ENCODE measurements around the gene TTC32. TPM values are rescaled to one million over a fixed set of nuclear protein-coding genes. Genes with fewer than 3 reads are reported as not detected.

Gene TTC32
- 10 to 100 TPM; 16.6 to 20.6 TPM for total RNA-seq

DNA sequence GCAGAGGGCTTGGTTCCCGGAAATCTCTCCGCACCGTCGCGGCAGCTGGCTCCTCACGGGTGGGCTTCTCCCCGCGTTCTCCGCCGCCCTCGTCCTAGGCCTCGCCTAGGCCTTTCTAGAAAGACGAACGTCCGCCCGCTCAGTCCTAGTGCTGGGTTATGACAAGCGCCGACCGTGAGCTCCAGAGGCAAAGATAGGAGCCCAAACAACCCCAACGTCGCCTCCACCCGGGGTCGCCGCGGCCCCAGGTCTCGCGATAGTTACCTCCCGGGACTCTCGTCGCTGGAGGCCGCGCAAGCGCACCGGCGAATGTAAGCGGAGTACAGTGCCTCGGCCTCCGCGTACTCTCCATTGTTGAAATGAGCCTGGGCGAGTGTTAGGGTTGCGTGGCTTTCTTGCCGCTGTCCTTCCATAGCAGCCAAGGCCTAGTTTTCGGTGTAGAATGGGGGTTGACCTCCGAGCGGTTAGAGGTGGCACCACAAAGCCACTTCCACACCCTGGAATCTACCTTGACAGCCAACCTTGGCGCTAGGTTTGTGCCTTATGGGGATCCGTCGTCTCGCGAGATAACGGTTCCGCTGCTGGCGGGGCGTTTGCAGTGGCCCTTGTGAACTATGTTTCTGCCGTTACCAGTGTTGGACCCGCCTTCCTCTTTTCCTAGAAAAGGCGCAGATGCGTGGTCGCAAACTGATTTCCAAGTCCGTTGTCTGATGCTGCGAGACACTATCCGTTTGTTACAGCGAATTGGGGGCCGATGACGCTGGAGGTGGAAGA is at the start of gene TTC32:
Gene TTC32, minus strand, starts transcription at position 542 of the 774 bp plus-strand sequence. Its CDS starts 129 bp downstream, at position 413.
- TF ChIP-seq POLR2A (IDR thresholded peaks at IDR 0.05) (peak; percentile 82), CTCF (IDR thresholded peaks at IDR 0.05) (peak in 2 of 4 experiments; percentile 9 to 43), POLR2AphosphoS5 (IDR thresholded peaks at IDR 0.05) (peak; percentile 86)
- DNase-seq (ENCODE audit: low spot score) = peak; percentile 90
- Histone ChIP-seq H3K27ac (peak within 1 kb of the TSS; percentile 95 to 97), H3K36me3 (no peaks in the 10 kb centered on the region), H3K9me3 (no peaks in the 10 kb centered on the region), H3K27me3 (replicated peaks; ENCODE audit: insufficient read depth) (no peaks in the 10 kb centered on the region), H3K4me3 (peak within 1 kb of the TSS; percentile 81 to 96), H3K4me1 (replicated peaks) (peaks cover 12% of the 10 kb centered on the region)
- intact Hi-C loops (cut with DNase I) = no loop called here
- WGBS = under 1% methylated on average over 63 of the region's 65 CpGs

DNA sequence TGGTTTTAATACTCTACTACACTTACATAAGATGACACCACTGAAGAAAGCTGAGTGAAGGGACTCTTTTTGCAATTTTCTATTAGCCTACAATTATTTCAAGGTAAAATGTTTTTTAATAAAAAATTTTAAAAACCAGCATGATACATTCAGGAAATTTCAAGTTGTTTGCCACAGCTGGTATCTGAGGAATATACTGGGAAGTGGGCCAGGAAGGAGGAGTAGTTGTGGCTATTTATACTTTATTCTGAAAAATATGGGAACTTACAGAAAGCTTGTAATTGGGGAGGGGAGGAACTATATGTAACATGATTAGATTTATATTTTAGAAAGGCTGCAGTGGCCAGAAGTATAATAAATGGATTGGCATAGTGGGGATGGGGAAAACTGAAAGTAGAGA is 47.3 kb upstream of the TTC32 start:
- DNase-seq (ENCODE audit: low spot score) = no peak
- no peaks in the 10 kb centered on the region for H3K36me3 ChIP-seq
- H3K27me3 ChIP-seq (replicated peaks; ENCODE audit: insufficient read depth) = no peaks in the 10 kb centered on the region
- H3K4me1 ChIP-seq (replicated peaks) = no peaks in the 10 kb centered on the region
- no peaks in the 10 kb centered on the region for H3K9me3 ChIP-seq
- no peak overlapping the region for H3K4me3 ChIP-seq
- no peak overlapping the region for H3K27ac ChIP-seq
- no peak for TF ChIP-seq POLR2A (IDR thresholded peaks at IDR 0.05)
- TF ChIP-seq POLR2AphosphoS5 (IDR thresholded peaks at IDR 0.05) = no peak
- TF ChIP-seq CTCF (IDR thresholded peaks at IDR 0.05) = no peak
- intact Hi-C loops (cut with DNase I) = no loop called here

- H3K36me3 ChIP-seq = no peaks in the 10 kb centered on the region
- no peak for DNase-seq (ENCODE audit: low spot score)
- H3K4me3 ChIP-seq = no peak overlapping the region
- H3K4me1 ChIP-seq (replicated peaks) = no peaks in the 10 kb centered on the region
- no peaks in the 10 kb centered on the region for H3K27me3 ChIP-seq (replicated peaks; ENCODE audit: insufficient read depth)
- intact Hi-C loops (cut with DNase I) = no loop called here
- TF ChIP-seq CTCF (IDR thresholded peaks at IDR 0.05) (no peak), POLR2A (IDR thresholded peaks at IDR 0.05) (no peak), POLR2AphosphoS5 (IDR thresholded peaks at IDR 0.05) (no peak)
- no peak overlapping the region for H3K27ac ChIP-seq
- 95% methylated on average over 4 of the region's 4 CpGs for WGBS
- no peaks in the 10 kb centered on the region for H3K9me3 ChIP-seq
Observed at GRCh38 chr2:19947184-19947940, 45.6 kb upstream of the TTC32 start.

DNA sequence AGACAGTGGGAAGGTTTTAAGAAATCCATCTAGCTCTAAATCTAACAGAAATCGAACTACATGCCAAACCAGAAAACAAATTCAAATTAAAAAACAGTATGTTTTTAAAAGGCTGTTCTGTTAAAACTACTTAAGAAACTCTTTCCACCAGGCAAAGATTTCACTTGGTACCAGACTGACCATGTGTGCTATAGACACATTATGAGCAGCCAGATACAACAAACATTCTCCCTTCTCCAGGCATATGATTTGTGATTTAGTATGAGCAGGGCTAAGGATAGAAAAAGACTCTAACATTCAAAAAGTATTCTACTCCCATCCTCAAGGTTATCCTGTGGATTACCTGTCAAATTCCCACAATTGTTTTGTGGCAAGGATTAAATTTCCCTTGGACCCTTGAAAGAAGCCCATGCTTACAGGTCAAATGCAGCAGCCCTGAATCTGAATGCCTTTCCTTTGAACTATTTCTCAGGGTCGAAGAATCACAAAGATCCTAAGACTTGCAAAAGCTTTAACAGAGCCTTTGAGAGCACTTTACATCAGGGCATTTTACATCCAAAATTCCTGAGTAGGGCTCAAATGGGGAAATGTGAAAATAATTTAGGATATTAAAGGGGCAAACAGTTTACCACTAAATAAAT is 42.5 kb upstream of the TTC32 start:
- no peaks in the 10 kb centered on the region for H3K9me3 ChIP-seq
- H3K36me3 ChIP-seq = no peaks in the 10 kb centered on the region
- intact Hi-C loops (cut with DNase I) = no loop called here
- 53% methylated on average over 2 of the region's 2 CpGs for WGBS
- no peak for TF ChIP-seq POLR2A (IDR thresholded peaks at IDR 0.05)
- no peak for TF ChIP-seq CTCF (IDR thresholded peaks at IDR 0.05)
- no peak for TF ChIP-seq POLR2AphosphoS5 (IDR thresholded peaks at IDR 0.05)
- no peak for DNase-seq (ENCODE audit: low spot score)
- no peaks in the 10 kb centered on the region for H3K27me3 ChIP-seq (replicated peaks; ENCODE audit: insufficient read depth)
- H3K27ac ChIP-seq = no peak overlapping the region
- no peaks in the 10 kb centered on the region for H3K4me1 ChIP-seq (replicated peaks)
- H3K4me3 ChIP-seq = no peak overlapping the region

Measured in prostate gland (tissue), 2 donors.